Uterus (tissue), 4 donors: ENCODE measurements around the gene MAP4K1. TPM values are rescaled to one million over a fixed set of nuclear protein-coding genes. Genes with fewer than 3 reads are reported as not detected.

Experiments used
- DNase-seq, 2 donors: peaks; one replicate each; pipeline ENCODE4 v3.0.0-alpha.2; 2019 to 2020
- H3K27ac ChIP-seq, 2 donors: fragments of 200-600 bp; sonication (generic); 1 replicate in 1 of 2; 2 replicates in 1 of 2; pipeline ENCODE4 v1.5.1; 2016 to 2018
- H3K27me3 ChIP-seq, 2 donors: fragments of 200-600 bp; sonication (generic); one replicate each; pipeline ENCODE4 v1.5.1; 2018 to 2019; ENCODE audit warnings: control low read depth in 1 of 2
- H3K36me3 ChIP-seq, 2 donors: fragments of 200-600 bp; sonication (generic); one replicate each; pipeline ENCODE4 v1.5.1; 2019; ENCODE audit warnings: control low read depth in 1 of 2
- H3K4me1 ChIP-seq, 2 donors: fragments of 200-600 bp; sonication (generic); one replicate each; pipeline ENCODE4 v1.5.1; 2018 to 2019; ENCODE audit warnings: control low read depth in 1 of 2
- H3K4me3 ChIP-seq, 2 donors: fragments of 200-600 bp; sonication (generic); 1 replicate in 1 of 2; 2 replicates in 1 of 2; pipeline ENCODE4 v1.5.1; 2018 to 2019; ENCODE audit warnings: mild to moderate bottlenecking in 1 of 2
- H3K9me3 ChIP-seq, 2 donors: fragments of 200-600 bp; sonication (generic); one replicate each; pipeline ENCODE4 v1.5.1; 2019; ENCODE audit warnings: control low read depth in 1 of 2
- CTCF ChIP-seq, 4 experiments: fragments of 200-600 bp in 2 of 4; fragments of 450-650 bp in 2 of 4; sonication (generic) in 2 of 4; IDR thresholded peaks; one replicate each; pipeline ENCODE4 v1.5.1; 2016 to 2019; ENCODE audit warnings: antibody characterized with exemption in 4 of 4, mild to moderate bottlenecking in 2 of 4, moderate library complexity in 1 of 4
- POLR2A ChIP-seq, 2 donors: fragments of 450-650 bp; IDR thresholded peaks; one replicate each; pipeline ENCODE4 v1.6.1; 2016; ENCODE audit warnings: antibody characterized with exemption in 2 of 2, mild to moderate bottlenecking in 1 of 2, moderate library complexity in 1 of 2
- intact Hi-C: fragments of 100-400 bp; cut with DNase I; formaldehyde crosslinking; loops from one replicate; pipeline ENCODE4 v1.15.1; 2023; ENCODE audit warnings: low total_unique reads
- total RNA-seq, 4 donors: library from RNA; depleted of rRNA in 3 of 4; stranded (reverse); fragments of >200 nt in 3 of 4; gene quantifications; one replicate each; pipeline versions ENCODE4 v1.1.0 to v1.2.4, GENCODE V29; 2014 to 2023
- donor health status: DM: yes; HTN: yes; CAD: no.

Gene MAP4K1
- total RNA-seq, 4 donors from 2014 or later = 0.55 to 4.5 (median 3.6) TPM; not detected in 1

- H3K36me3 ChIP-seq = no peaks in the 10 kb centered on the region
- no peak for DNase-seq
- intact Hi-C loops = no loop called here
- no peak overlapping the region for H3K27ac ChIP-seq
- no peaks in the 10 kb centered on the region for H3K9me3 ChIP-seq
- no peaks in the 10 kb centered on the region for H3K4me1 ChIP-seq
- H3K27me3 ChIP-seq = no peaks in the 10 kb centered on the region
- TF ChIP-seq POLR2A (IDR thresholded peaks at IDR 0.05) = no peak
- TF ChIP-seq CTCF (IDR thresholded peaks at IDR 0.05) = no peak
- no peak overlapping the region for H3K4me3 ChIP-seq
Measured at GRCh38 chr19:38542040-38542439, 75.7 kb downstream of the MAP4K1 start.

- intact Hi-C loops = no loop called here
- no peaks in the 10 kb centered on the region for H3K4me1 ChIP-seq
- no peaks in the 10 kb centered on the region for H3K27me3 ChIP-seq
- DNase-seq = no peak
- H3K36me3 ChIP-seq = no peaks in the 10 kb centered on the region
- TF ChIP-seq POLR2A (IDR thresholded peaks at IDR 0.05) (no peak), CTCF (IDR thresholded peaks at IDR 0.05) (no peak)
- no peaks in the 10 kb centered on the region for H3K9me3 ChIP-seq
- no peak overlapping the region for H3K27ac ChIP-seq
- H3K4me3 ChIP-seq = no peak overlapping the region
Measured at GRCh38 chr19:38539751-38540150, 78.0 kb downstream of the MAP4K1 start.

- TF ChIP-seq CTCF (IDR thresholded peaks at IDR 0.05) (no peak), POLR2A (IDR thresholded peaks at IDR 0.05) (no peak)
- Histone ChIP-seq H3K4me1 (no peaks in the 10 kb centered on the region), H3K27ac (no peak overlapping the region), H3K9me3 (no peaks in the 10 kb centered on the region), H3K4me3 (no peak overlapping the region), H3K36me3 (no peaks in the 10 kb centered on the region), H3K27me3 (no peaks in the 10 kb centered on the region)
- no peak for DNase-seq
- intact Hi-C loops = no loop called here
Measured at GRCh38 chr19:38538793-38539528, 78.8 kb downstream of the MAP4K1 start.

- Histone ChIP-seq H3K36me3 (no peaks in the 10 kb centered on the region), H3K27ac (no peak overlapping the region), H3K9me3 (no peaks in the 10 kb centered on the region), H3K27me3 (no peaks in the 10 kb centered on the region), H3K4me3 (no peak overlapping the region), H3K4me1 (no peaks in the 10 kb centered on the region)
- intact Hi-C loops = no loop called here
- TF ChIP-seq POLR2A (IDR thresholded peaks at IDR 0.05) (no peak), CTCF (IDR thresholded peaks at IDR 0.05) (no peak)
- DNase-seq = no peak
Measured at GRCh38 chr19:38538386-38538785, 79.4 kb downstream of the MAP4K1 start.

Other genes with a start within 250 kb of the MAP4K1 start
- gene PSMD8, start 243.4 kb downstream of the MAP4K1 start, total RNA-seq = 100 to 1,000 TPM in 3 of 4 donors, 10 to 100 TPM in 1; 67.4 to 156 (median 128) TPM
- gene GGN, start 229.9 kb downstream of the MAP4K1 start, total RNA-seq = under 1 TPM in 1 of 4 donors, not detected in 3; 0.82 TPM
- gene SPRED3, start 229.3 kb downstream of the MAP4K1 start, total RNA-seq = 1 to 10 TPM in 1 of 4 donors, under 1 TPM in 1, not detected in 2; 0.88 to 5.7 TPM
- 10 to 100 TPM in 2 of 4 donors, 1 to 10 TPM in 2; 2.1 to 21.1 (median 11.7) TPM for gene FAM98C, start 214.9 kb downstream of the MAP4K1 start, total RNA-seq
- 1 to 10 TPM in 2 of 4 donors, under 1 TPM in 1, not detected in 1; under 0.01 to 2.0 (median 1.5) TPM for gene RASGRP4, start 191.7 kb downstream of the MAP4K1 start, total RNA-seq
- 1 to 10 TPM in 2 of 4 donors, under 1 TPM in 1, not detected in 1; under 0.01 to 6.2 (median 3.5) TPM for gene RYR1, start 184.3 kb downstream of the MAP4K1 start, total RNA-seq
- gene EIF3K, start 1.2 kb upstream of the MAP4K1 start, total RNA-seq = 100 to 1,000 TPM; 211 to 441 (median 246) TPM
- 100 to 1,000 TPM; 259 to 844 (median 429) TPM for gene ACTN4, start 29.7 kb upstream of the MAP4K1 start, total RNA-seq
- 1 to 10 TPM in 2 of 4 donors, under 1 TPM in 1, not detected in 1; 0.83 to 8.4 (median 8.2) TPM for gene CAPN12, start 126.5 kb upstream of the MAP4K1 start, total RNA-seq
- 1 to 10 TPM in 1 of 4 donors, not detected in 3; 2.6 TPM for gene LGALS7, start 155.6 kb upstream of the MAP4K1 start, total RNA-seq
- gene LGALS7B, start 171.2 kb upstream of the MAP4K1 start, total RNA-seq = 1 to 10 TPM in 2 of 4 donors, not detected in 2; 1.1 to 6.2 TPM
- 1 to 10 TPM in 2 of 4 donors, under 1 TPM in 1, not detected in 1; 0.51 to 4.7 (median 3.6) TPM for gene LGALS4, start 195.0 kb upstream of the MAP4K1 start, total RNA-seq
- gene ECH1, start 213.8 kb upstream of the MAP4K1 start, total RNA-seq = 100 to 1,000 TPM in 1 of 4 donors, 10 to 100 TPM in 3; 27.7 to 188 (median 70.3) TPM
- gene HNRNPL, start 232.0 kb upstream of the MAP4K1 start, total RNA-seq = 100 to 1,000 TPM in 2 of 4 donors, 10 to 100 TPM in 2; 65.8 to 353 (median 177) TPM